LNCaP clone FGC (cell line): ENCODE measurements around the gene CD247.

ENCODE experiments used
- DNase-seq: peaks from one replicate; pipeline ENCODE4 v3.0.0-alpha.2; 2011; ENCODE audit warnings: low read depth
- H3K4me3 ChIP-seq: 2 replicates; pipeline ENCODE4 v1.5.1; 2011; ENCODE audit warnings: mild to moderate bottlenecking, low read depth, low read length, control low read depth
- CTCF ChIP-seq: IDR thresholded peaks from 2 replicates; pipeline ENCODE4 v1.5.1; 2012; ENCODE audit warnings: mild to moderate bottlenecking; ENCODE audit not compliant: control insufficient read depth, insufficient read depth; ENCODE audit errors: extremely low read depth

CD247 gene

GRCh38 chr1:167511374-167511986, 6.8 kb downstream of the CD247 start:
- no peak for TF ChIP-seq CTCF
- DNase-seq, result no peak
- no peak overlapping the region for H3K4me3 ChIP-seq

GRCh38 chr1:167510881-167511280, 7.4 kb downstream of the CD247 start:
- no peak for TF ChIP-seq CTCF
- DNase-seq, result no peak
- H3K4me3 ChIP-seq, result no peak overlapping the region

- DNase-seq, result no peak
- H3K4me3 ChIP-seq, result no peak overlapping the region
- no peak for TF ChIP-seq CTCF
Observed at GRCh38 chr1:167510244-167510643, 8.1 kb downstream of the CD247 start.

- no peak for TF ChIP-seq CTCF
- H3K4me3 ChIP-seq, result no peak overlapping the region
- no peak for DNase-seq
Observed at GRCh38 chr1:167509587-167509986, 8.7 kb downstream of the CD247 start.

- no peak overlapping the region for H3K4me3 ChIP-seq
- no peak for DNase-seq
- no peak for TF ChIP-seq CTCF
Observed at GRCh38 chr1:167507719-167508118, 10.6 kb downstream of the CD247 start.

- no peak for TF ChIP-seq CTCF
Observed at GRCh38 chr1:167504467-167504827, 13.9 kb downstream of the CD247 start.

More at GRCh38 chr1:167504467-167504827, 13.9 kb downstream of the CD247 start:
- no peak overlapping the region for H3K4me3 ChIP-seq
- DNase-seq, result no peak
